Parathyroid adenoma (tissue), 2 donors: ENCODE results near the gene PRRT4.

Experiments used
- H2AFZ ChIP-seq: fragments of 300-600 bp; sonication (generic); one replicate; pipeline ENCODE4 v1.7.0; 2017; ENCODE audit warnings: antibody characterized with exemption, mild to moderate bottlenecking
- H3K27ac ChIP-seq: fragments of 300-600 bp; sonication (generic); one replicate; pipeline ENCODE4 v1.7.0; 2017
- H3K27me3 ChIP-seq: fragments of 300-600 bp; sonication (generic); one replicate; pipeline ENCODE4 v1.7.0; 2017; ENCODE audit warnings: low read length; ENCODE audit not compliant: control insufficient read depth, insufficient read depth
- H3K36me3 ChIP-seq: fragments of 300-600 bp; sonication (generic); one replicate; pipeline ENCODE4 v1.7.0; 2017; ENCODE audit warnings: low read length; ENCODE audit not compliant: control insufficient read depth, insufficient read depth
- H3K4me1 ChIP-seq: fragments of 300-600 bp; sonication (generic); one replicate; pipeline ENCODE4 v1.7.0; 2017; ENCODE audit warnings: control low read depth
- H3K4me2 ChIP-seq: fragments of 300-600 bp; sonication (generic); one replicate; pipeline ENCODE4 v1.7.0; 2017; ENCODE audit warnings: low read length
- H3K4me3 ChIP-seq: fragments of 300-600 bp; sonication (generic); one replicate; pipeline ENCODE4 v1.7.0; 2017; ENCODE audit warnings: low read depth, low read length
- H3K79me2 ChIP-seq: fragments of 300-600 bp; sonication (generic); one replicate; pipeline ENCODE4 v1.7.0; 2017; ENCODE audit warnings: control low read depth
- H3K9ac ChIP-seq: fragments of 300-600 bp; sonication (generic); one replicate; pipeline ENCODE4 v1.7.0; 2017; ENCODE audit warnings: mild to moderate bottlenecking
- H3K9me3 ChIP-seq: fragments of 300-600 bp; sonication (generic); one replicate; pipeline ENCODE4 v1.7.0; 2017; ENCODE audit warnings: low read length; ENCODE audit not compliant: control insufficient read depth
- CTCF ChIP-seq: fragments of 300-600 bp; sonication (generic); IDR thresholded peaks from one replicate; pipeline ENCODE4 v1.7.0; 2017; ENCODE audit warnings: antibody characterized with exemption, mild to moderate bottlenecking
- donor health status: primary hyperparathyroidism.

The PRRT4 gene

GRCh38 chr7:128407751-128408708 lies 46.5 kb upstream of the PRRT4 start:
- Histone ChIP-seq H3K4me2 (no peak overlapping the region), H3K9me3 (no peaks in the 10 kb centered on the region), H2AFZ (no peak overlapping the region), H3K79me2 (peaks cover 3% of the 10 kb centered on the region), H3K4me3 (no peak overlapping the region), H3K9ac (no peak overlapping the region), H3K36me3 (no peaks in the 10 kb centered on the region), H3K27ac (no peak overlapping the region), H3K4me1 (peaks cover 12% of the 10 kb centered on the region), H3K27me3 (no peaks in the 10 kb centered on the region)
- no peak for TF ChIP-seq CTCF

- H3K9me3 ChIP-seq = no peaks in the 10 kb centered on the region
- H3K36me3 ChIP-seq = no peaks in the 10 kb centered on the region
- H3K4me1 ChIP-seq = peaks cover 12% of the 10 kb centered on the region
- no peak overlapping the region for H3K4me2 ChIP-seq
- no peak for TF ChIP-seq CTCF
- H3K9ac ChIP-seq = no peak overlapping the region
- H2AFZ ChIP-seq = no peak overlapping the region
- H3K27me3 ChIP-seq = no peaks in the 10 kb centered on the region
- H3K79me2 ChIP-seq = peaks cover 3% of the 10 kb centered on the region
- H3K27ac ChIP-seq = no peak overlapping the region
- no peak overlapping the region for H3K4me3 ChIP-seq
Measured at GRCh38 chr7:128407233-128407589, 45.7 kb upstream of the PRRT4 start.

- Histone ChIP-seq H3K4me2 (no peak overlapping the region), H3K4me1 (peaks cover 12% of the 10 kb centered on the region), H3K27ac (no peak overlapping the region), H3K4me3 (no peak overlapping the region), H3K9me3 (no peaks in the 10 kb centered on the region), H3K9ac (no peak overlapping the region), H3K27me3 (no peaks in the 10 kb centered on the region), H2AFZ (no peak overlapping the region), H3K79me2 (peaks cover 3% of the 10 kb centered on the region), H3K36me3 (no peaks in the 10 kb centered on the region)
- no peak for TF ChIP-seq CTCF
Measured at GRCh38 chr7:128406314-128407232, 45.1 kb upstream of the PRRT4 start.

- no peak for TF ChIP-seq CTCF
- H3K4me3 ChIP-seq = peak overlapping the region; percentile 55
- H3K4me1 ChIP-seq = peaks cover 12% of the 10 kb centered on the region
- peak overlapping the region; percentile 94 for H2AFZ ChIP-seq
- H3K9ac ChIP-seq = peak overlapping the region; percentile 53
- no peaks in the 10 kb centered on the region for H3K27me3 ChIP-seq
- peak overlapping the region; percentile 37 for H3K27ac ChIP-seq
- H3K9me3 ChIP-seq = no peaks in the 10 kb centered on the region
- H3K79me2 ChIP-seq = peaks cover 3% of the 10 kb centered on the region
- no peaks in the 10 kb centered on the region for H3K36me3 ChIP-seq
- peak overlapping the region; percentile 87 for H3K4me2 ChIP-seq
Measured at GRCh38 chr7:128405471-128406313, 44.2 kb upstream of the PRRT4 start.
